AG10803 (cell line): ENCODE results near the gene NHSL2.
A peak's percentile ranks its signal among the peaks of the same experiment; 100 is the strongest.

Experiments used
- DNase-seq: peaks from one replicate; pipeline ENCODE4 v3.0.0; 2010; ENCODE audit warnings: low read depth
- H3K4me3 ChIP-seq: 2 replicates; pipeline ENCODE4 v1.5.1; 2011; ENCODE audit warnings: mild to moderate bottlenecking, low read length, control low read depth
- TF ChIP-seq, protein P1 (sequence below): conservative IDR thresholded peaks from 2 replicates; pipeline ENCODE4 v1.5.1; 2011; ENCODE audit warnings: mild to moderate bottlenecking, low read length, control low read depth, inconsistent platforms

The NHSL2 gene

DNA sequence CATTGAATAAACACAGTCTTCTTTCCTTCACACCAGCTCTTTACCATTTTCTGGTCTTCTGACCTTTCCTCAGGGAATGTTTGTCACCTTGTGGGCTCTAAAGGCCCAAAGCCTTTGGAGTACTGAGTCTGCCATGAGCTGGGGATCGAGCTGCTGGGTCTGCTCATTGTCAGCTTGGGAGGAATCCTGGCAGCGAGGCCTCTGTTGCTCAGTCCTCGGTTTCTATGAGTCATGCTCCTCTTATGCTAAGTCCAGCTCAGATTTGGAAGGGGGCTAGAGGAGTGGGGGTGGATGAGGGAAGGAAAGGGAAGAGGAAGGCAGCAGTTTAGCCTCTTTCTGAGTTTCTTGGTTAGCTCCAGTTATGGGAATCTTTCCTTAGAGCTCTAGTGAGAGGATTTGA lies 31.1 kb downstream of the NHSL2 start:
- peak; percentile 70 for DNase-seq
- no peak overlapping the region for H3K4me3 ChIP-seq
- TF ChIP-seq, protein P1, sequence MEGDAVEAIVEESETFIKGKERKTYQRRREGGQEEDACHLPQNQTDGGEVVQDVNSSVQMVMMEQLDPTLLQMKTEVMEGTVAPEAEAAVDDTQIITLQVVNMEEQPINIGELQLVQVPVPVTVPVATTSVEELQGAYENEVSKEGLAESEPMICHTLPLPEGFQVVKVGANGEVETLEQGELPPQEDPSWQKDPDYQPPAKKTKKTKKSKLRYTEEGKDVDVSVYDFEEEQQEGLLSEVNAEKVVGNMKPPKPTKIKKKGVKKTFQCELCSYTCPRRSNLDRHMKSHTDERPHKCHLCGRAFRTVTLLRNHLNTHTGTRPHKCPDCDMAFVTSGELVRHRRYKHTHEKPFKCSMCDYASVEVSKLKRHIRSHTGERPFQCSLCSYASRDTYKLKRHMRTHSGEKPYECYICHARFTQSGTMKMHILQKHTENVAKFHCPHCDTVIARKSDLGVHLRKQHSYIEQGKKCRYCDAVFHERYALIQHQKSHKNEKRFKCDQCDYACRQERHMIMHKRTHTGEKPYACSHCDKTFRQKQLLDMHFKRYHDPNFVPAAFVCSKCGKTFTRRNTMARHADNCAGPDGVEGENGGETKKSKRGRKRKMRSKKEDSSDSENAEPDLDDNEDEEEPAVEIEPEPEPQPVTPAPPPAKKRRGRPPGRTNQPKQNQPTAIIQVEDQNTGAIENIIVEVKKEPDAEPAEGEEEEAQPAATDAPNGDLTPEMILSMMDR, result no peak

DNA sequence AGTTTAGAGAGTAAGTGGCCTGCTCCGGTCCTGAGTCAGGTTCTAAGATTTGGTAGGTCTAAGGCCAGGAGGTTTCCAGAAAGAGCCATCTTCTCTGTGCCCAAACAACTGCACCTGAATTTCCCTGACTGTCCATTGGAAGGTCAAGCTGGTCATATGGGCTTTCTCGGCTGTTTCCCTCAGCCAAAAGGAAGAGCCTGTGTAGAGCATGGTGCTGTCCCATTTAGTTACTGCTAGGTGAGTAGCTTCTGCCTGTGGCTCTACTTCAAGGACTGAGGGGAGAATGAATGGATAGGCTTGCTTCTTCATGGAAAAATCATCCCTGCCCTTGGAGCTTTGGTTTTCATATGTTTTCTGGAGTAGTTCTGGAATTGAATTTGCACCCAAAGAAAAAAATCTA lies 33.7 kb downstream of the NHSL2 start:
- TF ChIP-seq, protein P1, result no peak
- DNase-seq, result no peak
- H3K4me3 ChIP-seq, result no peak overlapping the region

DNA sequence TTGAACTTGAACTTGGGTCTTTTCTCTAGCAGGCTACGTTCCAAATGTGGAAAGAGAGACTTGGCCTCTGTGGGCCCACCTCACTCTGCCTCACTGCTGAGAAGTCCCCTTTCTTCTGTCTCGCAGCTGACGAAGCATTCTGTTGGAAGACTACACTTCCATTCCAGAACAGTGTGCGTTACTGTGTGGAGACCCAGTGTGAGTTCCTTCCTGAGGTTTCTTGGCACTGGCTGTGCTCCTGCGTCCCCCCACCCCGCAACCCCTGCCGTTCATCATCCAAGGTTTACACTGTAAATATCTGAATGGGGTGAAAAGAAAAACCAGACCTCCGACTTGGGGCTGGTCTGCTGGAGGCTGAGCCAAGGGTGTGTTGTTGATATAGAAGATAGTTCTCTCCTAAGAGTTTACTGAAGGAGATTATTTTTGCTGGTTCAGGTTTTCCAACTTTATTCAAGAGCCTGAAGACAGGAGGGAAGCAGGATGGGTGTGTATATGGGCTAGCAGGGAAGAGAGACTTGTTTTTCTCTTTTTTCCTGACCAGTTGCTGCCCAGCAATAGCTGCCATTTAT lies 34.7 kb downstream of the NHSL2 start:
- TF ChIP-seq, protein P1, result no peak
- no peak overlapping the region for H3K4me3 ChIP-seq
- DNase-seq, result no peak

DNA sequence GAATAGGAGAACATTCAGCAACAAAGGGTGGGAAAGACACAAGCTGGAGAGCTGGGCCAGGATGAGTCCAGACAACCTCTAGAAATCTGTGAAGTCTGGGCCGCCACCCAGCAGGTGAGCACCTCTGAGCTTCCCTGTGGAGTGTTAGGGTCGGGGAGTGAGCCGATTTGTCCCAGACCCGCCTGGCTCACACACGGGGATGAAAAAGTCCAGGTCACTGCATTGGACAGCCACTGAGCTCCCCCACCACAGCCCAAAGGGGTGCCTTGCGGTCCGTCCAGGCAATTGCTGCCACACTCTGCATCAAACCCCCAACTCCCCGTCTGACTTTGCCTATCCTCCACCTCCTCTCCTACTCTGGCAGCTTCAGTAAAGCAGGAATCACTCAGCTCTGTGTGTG lies 38.7 kb downstream of the NHSL2 start:
- no peak for DNase-seq
- TF ChIP-seq, protein P1, result no peak
- H3K4me3 ChIP-seq, result no peak overlapping the region

DNA sequence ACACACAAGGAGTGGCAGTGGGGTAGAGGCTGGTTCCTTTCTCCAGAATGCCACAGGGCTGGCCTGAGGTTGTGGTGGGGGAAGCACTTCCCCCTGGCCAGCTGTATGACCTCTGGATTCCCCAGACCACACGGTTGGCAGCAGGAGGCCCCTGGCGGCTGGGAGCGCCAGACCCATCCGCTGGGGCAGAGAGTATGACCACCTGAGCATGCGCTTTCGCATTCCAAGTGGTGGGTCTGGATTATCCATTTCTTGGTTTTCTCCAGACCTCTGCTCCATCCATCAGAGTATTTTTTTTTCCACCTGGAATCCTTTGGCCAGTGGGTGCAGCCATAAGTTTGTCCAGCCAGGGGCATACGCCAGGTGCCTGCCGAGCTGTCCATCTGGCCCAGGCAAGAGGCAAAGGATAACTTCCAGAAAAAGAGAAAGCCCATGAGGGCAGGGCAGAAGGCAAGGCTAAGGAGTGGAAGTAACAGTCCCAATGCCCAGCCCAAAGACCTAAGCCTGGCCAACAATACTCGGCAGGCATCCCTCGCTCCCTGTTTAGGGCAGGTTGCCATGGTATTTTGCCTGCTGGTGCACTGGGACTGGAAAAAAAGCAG lies 39.3 kb downstream of the NHSL2 start:
- DNase-seq, result no peak
- TF ChIP-seq, protein P1, result no peak
- no peak overlapping the region for H3K4me3 ChIP-seq

DNA sequence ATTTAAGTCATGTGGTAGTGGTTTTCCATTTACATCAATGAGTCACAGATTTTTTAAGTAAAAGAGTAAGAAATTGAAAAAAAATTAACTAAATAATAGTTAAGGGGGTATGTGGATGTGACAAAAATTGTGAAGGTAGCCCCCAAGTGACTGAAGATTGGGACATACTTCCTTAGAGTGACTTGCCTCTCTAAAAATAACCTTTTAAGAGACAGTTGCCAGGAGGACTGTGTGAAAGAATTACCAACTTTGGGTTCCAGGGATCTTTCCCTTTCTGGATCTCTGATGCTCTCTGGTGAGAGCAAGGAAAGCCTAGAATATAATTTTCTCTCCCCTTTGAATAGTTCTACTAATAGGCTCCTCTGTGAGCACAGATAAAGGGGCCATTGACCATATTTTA lies 42.7 kb downstream of the NHSL2 start:
- TF ChIP-seq, protein P1, result no peak
- H3K4me3 ChIP-seq, result no peak overlapping the region
- no peak for DNase-seq

DNA sequence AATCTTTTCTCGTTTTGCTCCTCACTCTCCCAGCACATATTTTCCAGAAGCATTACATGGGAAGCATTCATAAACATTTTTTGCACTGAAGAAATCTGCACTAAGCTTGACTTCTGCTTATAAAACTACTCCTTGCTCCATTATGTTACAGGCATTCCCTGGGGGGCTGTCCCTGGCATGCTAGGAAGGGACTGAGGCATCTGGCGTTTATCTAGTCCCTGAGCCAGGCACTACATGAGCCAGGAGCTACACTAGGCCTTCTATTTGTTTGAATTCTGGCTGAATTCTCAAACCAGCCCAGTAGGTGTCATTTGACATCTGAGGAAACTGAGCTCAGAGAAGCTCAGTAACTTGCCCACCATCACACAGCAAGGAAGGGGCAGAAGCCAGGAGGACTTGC lies 43.3 kb downstream of the NHSL2 start:
- H3K4me3 ChIP-seq, result no peak overlapping the region
- TF ChIP-seq, protein P1, result no peak
- DNase-seq, result peak; percentile 11
